ENCODE measurements around the gene CPNE4.

Gene CPNE4

GRCh38 chr3:131484496-131485111 is 550.2 kb downstream of the CPNE4 start:
- DNase-seq (ENCODE audit: low read depth in 4 of 4, low spot score in 1 of 4), result no peak
